Measurements from ENCODE around the gene SLC47A2.

SLC47A2 gene

DNA sequence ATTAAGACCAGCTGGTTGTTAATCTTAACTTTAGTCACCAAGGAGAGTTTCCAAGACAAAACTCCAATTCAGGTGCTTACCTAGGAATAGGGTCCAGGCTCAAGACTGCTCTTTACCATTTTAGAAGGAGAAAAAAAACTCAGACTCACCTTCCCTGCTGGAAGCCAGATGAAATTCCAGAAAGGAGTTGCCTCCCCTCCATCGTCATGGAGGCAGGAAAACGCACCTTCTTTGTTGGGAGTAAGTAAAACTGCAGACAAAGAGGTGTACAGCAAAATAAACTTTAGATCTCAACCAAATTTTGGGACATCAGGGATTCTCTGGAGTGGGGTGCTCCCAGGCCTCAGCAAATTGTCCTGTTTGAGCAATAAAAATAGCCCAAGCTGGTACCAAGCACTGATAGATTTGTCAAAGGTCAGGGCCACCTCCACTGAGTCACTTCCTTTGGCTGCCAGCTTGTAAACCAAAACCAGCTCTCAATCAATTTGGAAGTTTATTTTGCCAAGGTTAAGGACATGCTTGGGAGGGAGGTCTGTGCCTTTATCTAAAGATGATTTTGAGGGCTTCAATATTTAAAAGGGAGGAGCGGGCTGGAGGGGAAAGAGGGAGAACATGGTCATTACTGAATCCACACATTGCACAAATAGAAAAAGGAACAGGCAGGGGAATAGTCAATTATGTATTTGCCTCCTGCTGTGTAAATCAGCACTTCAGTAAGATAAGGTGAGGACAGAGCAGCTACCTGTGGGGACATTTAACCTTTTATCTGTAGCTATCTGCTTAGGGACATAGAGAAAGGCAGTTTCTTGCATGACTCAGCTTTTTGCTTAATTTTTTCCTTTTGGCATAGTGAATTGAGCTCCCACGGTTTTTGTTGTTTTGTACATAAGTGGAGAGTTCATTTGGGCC, 69.3 kb downstream of the SLC47A2 start:
- Histone ChIP-seq H2BK12ac (ENCODE audit: low read length) (no peak overlapping the region), H2BK120ac (ENCODE audit: low read depth, low read length) (no peak overlapping the region), H3K9me3 (replicated peaks in 1 of 2; ENCODE audit: control insufficient read depth in 2 of 2, insufficient read depth in 1 of 2, low read depth in 1 of 2, low read length in 2 of 2) (no peaks in the 10 kb centered on the region), H2AK5ac (ENCODE audit: low read depth, low read length) (no peak overlapping the region), H3K23ac (ENCODE audit: low read depth, low read length, poor library complexity) (no peak overlapping the region), H3K27ac (replicated peaks; ENCODE audit: low read length) (peak overlapping the region; percentile 90), H2BK15ac (ENCODE audit: low read length) (no peak overlapping the region), H3K4me3 (ENCODE audit: low read length in 2 of 2) (peak overlapping the region in 1 of 2 donors; percentile 63), H3K27me3 (ENCODE audit: control insufficient read depth in 3 of 3, insufficient read depth in 3 of 3, low read depth in 1 of 3, low read length in 3 of 3) (peaks cover 0 to 11% (median 0%) of the 10 kb centered on the region in 3 experiments), H2AFZ (ENCODE audit: low read length) (peak overlapping the region; percentile 88), H3K14ac (ENCODE audit: low read length) (no peak overlapping the region), H2BK5ac (ENCODE audit: low read length) (no peak overlapping the region), H3K36me3 (replicated peaks in 1 of 2; ENCODE audit: control insufficient read depth in 2 of 2, insufficient read depth in 2 of 2, low read length in 2 of 2) (peaks cover 2 to 4% of the 10 kb centered on the region in 2 donors), H3K9ac (ENCODE audit: low read depth, low read length, poor library complexity) (no peak overlapping the region), H3K4me1 (ENCODE audit: control insufficient read depth in 2 of 2, insufficient read depth in 1 of 2, low read depth in 1 of 2, low read length in 2 of 2) (peaks cover 13% of the 10 kb centered on the region in 2 donors), H4K8ac (ENCODE audit: low read depth, low read length) (no peak overlapping the region), H4K91ac (ENCODE audit: low read depth, low read length, poor library complexity) (no peak overlapping the region), H3K4me2 (ENCODE audit: insufficient read depth, low read length, poor library complexity, severe bottlenecking) (no peak overlapping the region), H3K4ac (ENCODE audit: low read length) (no peak overlapping the region), H3K79me1 (ENCODE audit: low read depth, low read length) (peaks cover 3% of the 10 kb centered on the region), H3K18ac (ENCODE audit: low read length) (no peak overlapping the region)
- no CpG with 5 or more reads among the region's 4 CpGs for WGBS, 2 donors (ENCODE audit: extremely low coverage in 2 of 2, insufficient read length in 2 of 2, insufficient replicate concordance in 1 of 2)
- DNase-seq (ENCODE audit: low spot score) = no peak

DNA sequence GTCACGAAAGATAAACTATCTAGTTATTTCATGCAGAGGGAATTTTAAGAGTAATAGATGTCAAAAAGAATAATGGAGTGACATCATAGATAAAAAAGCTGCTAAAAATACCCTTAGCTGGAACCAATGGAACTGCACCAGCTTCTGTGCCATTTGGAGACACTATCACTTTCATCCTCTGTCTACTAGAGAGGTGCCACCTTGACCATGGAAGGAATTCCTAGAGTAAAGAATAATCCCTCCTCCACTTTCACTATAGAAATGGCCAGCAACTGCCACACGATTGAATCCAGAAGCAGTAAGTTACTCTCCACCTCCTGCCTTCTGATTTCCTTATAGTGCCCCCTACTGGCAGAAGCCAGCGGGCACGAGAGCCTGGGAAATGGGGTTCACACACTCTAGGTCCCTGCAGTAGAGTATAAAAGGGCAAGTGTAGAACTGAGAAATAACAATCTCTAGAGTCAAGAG, 70.6 kb downstream of the SLC47A2 start:
- Histone ChIP-seq H2AK5ac (ENCODE audit: low read depth, low read length) (no peak overlapping the region), H3K27me3 (ENCODE audit: control insufficient read depth in 3 of 3, insufficient read depth in 3 of 3, low read depth in 1 of 3, low read length in 3 of 3) (peaks cover 0 to 15% (median 0%) of the 10 kb centered on the region in 3 experiments), H3K79me1 (ENCODE audit: low read depth, low read length) (peaks cover 3% of the 10 kb centered on the region), H4K91ac (ENCODE audit: low read depth, low read length, poor library complexity) (no peak overlapping the region), H3K9me3 (replicated peaks in 1 of 2; ENCODE audit: control insufficient read depth in 2 of 2, insufficient read depth in 1 of 2, low read depth in 1 of 2, low read length in 2 of 2) (no peaks in the 10 kb centered on the region), H3K9ac (ENCODE audit: low read depth, low read length, poor library complexity) (no peak overlapping the region), H2BK15ac (ENCODE audit: low read length) (no peak overlapping the region), H3K18ac (ENCODE audit: low read length) (no peak overlapping the region), H3K36me3 (replicated peaks in 1 of 2; ENCODE audit: control insufficient read depth in 2 of 2, insufficient read depth in 2 of 2, low read length in 2 of 2) (no peaks in the 10 kb centered on the region), H4K8ac (ENCODE audit: low read depth, low read length) (no peak overlapping the region), H3K27ac (replicated peaks; ENCODE audit: low read length) (no peak overlapping the region), H3K4ac (ENCODE audit: low read length) (no peak overlapping the region), H3K4me2 (ENCODE audit: insufficient read depth, low read length, poor library complexity, severe bottlenecking) (no peak overlapping the region), H2BK12ac (ENCODE audit: low read length) (no peak overlapping the region), H3K23ac (ENCODE audit: low read depth, low read length, poor library complexity) (no peak overlapping the region), H3K14ac (ENCODE audit: low read length) (no peak overlapping the region), H2BK5ac (ENCODE audit: low read length) (no peak overlapping the region), H3K4me3 (ENCODE audit: low read length in 2 of 2) (no peak overlapping the region), H2AFZ (ENCODE audit: low read length) (no peak overlapping the region), H2BK120ac (ENCODE audit: low read depth, low read length) (no peak overlapping the region), H3K4me1 (ENCODE audit: control insufficient read depth in 2 of 2, insufficient read depth in 1 of 2, low read depth in 1 of 2, low read length in 2 of 2) (peaks cover 13% of the 10 kb centered on the region in 2 donors)
- no CpG with 5 or more reads among the region's 4 CpGs for WGBS, 2 donors (ENCODE audit: extremely low coverage in 2 of 2, insufficient read length in 2 of 2, insufficient replicate concordance in 1 of 2)
- peak; percentile 23 for DNase-seq (ENCODE audit: low spot score)

DNA sequence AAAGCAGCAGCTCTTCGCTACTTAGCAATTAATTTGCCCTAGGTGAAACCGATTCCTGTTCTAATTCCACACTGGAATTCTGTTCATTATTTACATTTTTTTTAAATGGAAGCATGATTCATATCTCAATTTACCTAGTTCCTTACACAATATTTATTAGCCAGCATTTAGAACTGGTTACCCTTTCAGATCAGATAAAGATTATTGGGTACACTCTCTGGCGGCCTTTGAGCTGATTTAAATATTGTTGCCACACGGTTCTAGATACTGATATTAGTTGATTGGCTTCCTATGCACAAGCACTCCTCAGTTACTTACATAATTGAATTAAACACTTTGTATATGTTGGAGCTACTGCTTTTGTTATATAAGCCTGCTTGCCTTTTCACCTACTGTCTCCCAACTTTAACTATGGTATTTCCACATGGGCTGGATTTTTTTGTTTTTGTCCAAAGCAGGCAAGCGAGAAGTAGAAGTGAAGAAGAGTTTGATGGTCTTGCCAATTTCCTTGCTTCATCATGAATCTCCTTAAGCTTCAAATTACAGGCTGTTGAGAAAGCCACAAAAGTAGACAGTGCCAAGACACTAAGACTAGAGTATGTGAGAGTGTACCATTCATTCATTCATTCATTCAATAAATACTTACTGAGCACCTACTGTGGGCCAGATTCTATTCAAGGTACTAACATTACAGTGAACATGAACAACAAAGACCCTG, 71.7 kb downstream of the SLC47A2 start:
- no peak overlapping the region for H3K9ac ChIP-seq (ENCODE audit: low read depth, low read length, poor library complexity)
- H3K4ac ChIP-seq (ENCODE audit: low read length) = no peak overlapping the region
- no peak overlapping the region for H4K91ac ChIP-seq (ENCODE audit: low read depth, low read length, poor library complexity)
- H2AFZ ChIP-seq (ENCODE audit: low read length) = no peak overlapping the region
- no peak overlapping the region for H2BK15ac ChIP-seq (ENCODE audit: low read length)
- H2AK5ac ChIP-seq (ENCODE audit: low read depth, low read length) = no peak overlapping the region
- H3K23ac ChIP-seq (ENCODE audit: low read depth, low read length, poor library complexity) = no peak overlapping the region
- H3K14ac ChIP-seq (ENCODE audit: low read length) = no peak overlapping the region
- H3K79me1 ChIP-seq (ENCODE audit: low read depth, low read length) = no peaks in the 10 kb centered on the region
- H3K4me3 ChIP-seq (ENCODE audit: low read length in 2 of 2) = no peak overlapping the region
- H3K27ac ChIP-seq (replicated peaks; ENCODE audit: low read length) = no peak overlapping the region
- H3K27me3 ChIP-seq (ENCODE audit: control insufficient read depth in 3 of 3, insufficient read depth in 3 of 3, low read depth in 1 of 3, low read length in 3 of 3) = peaks cover 0 to 15% (median 0%) of the 10 kb centered on the region in 3 experiments
- no peak overlapping the region for H2BK5ac ChIP-seq (ENCODE audit: low read length)
- H3K9me3 ChIP-seq (replicated peaks in 1 of 2; ENCODE audit: control insufficient read depth in 2 of 2, insufficient read depth in 1 of 2, low read depth in 1 of 2, low read length in 2 of 2) = no peaks in the 10 kb centered on the region
- no peak overlapping the region for H4K8ac ChIP-seq (ENCODE audit: low read depth, low read length)
- no peak overlapping the region for H3K4me2 ChIP-seq (ENCODE audit: insufficient read depth, low read length, poor library complexity, severe bottlenecking)
- no peak overlapping the region for H2BK12ac ChIP-seq (ENCODE audit: low read length)
- DNase-seq (ENCODE audit: low spot score) = no peak
- no CpG with 5 or more reads among the region's 5 CpGs for WGBS, 2 donors (ENCODE audit: extremely low coverage in 2 of 2, insufficient read length in 2 of 2, insufficient replicate concordance in 1 of 2)
- no peak overlapping the region for H3K18ac ChIP-seq (ENCODE audit: low read length)
- no peak overlapping the region for H2BK120ac ChIP-seq (ENCODE audit: low read depth, low read length)
- H3K4me1 ChIP-seq (ENCODE audit: control insufficient read depth in 2 of 2, insufficient read depth in 1 of 2, low read depth in 1 of 2, low read length in 2 of 2) = peaks cover 11 to 13% of the 10 kb centered on the region in 2 donors
- no peaks in the 10 kb centered on the region for H3K36me3 ChIP-seq (replicated peaks in 1 of 2; ENCODE audit: control insufficient read depth in 2 of 2, insufficient read depth in 2 of 2, low read length in 2 of 2)

DNA sequence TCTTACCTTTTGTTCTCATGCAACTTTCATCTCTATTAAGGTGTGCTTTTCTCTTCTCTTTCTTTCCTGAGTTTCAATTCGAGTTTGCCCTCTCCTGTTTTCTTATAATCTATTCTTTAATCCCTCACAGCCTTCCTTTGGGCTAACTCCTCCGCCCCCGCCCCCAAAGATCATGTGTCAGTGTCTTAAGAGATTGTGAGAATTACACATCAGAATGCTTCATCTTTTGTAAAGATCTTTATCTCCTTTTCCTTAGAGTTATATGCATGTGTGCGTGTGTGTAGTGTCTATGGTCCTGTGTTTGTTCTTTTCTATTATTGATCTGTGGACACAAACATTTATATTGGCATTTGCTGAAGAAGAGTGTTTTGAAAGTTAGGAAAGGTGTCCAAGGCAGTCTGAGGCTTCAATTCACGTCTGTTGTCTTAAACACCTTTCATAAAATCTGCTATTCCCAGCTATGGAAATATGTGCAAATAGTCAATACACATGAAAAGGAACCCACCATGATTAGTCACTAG, 74.0 kb downstream of the SLC47A2 start:
- no CpG with 5 or more reads among the region's 5 CpGs for WGBS, 2 donors (ENCODE audit: extremely low coverage in 2 of 2, insufficient read length in 2 of 2, insufficient replicate concordance in 1 of 2)

More for the DNA sequence above, 74.0 kb downstream of the SLC47A2 start:
- H3K79me1 ChIP-seq (ENCODE audit: low read depth, low read length) = no peaks in the 10 kb centered on the region
- DNase-seq (ENCODE audit: low spot score) = no peak
- H3K4me2 ChIP-seq (ENCODE audit: insufficient read depth, low read length, poor library complexity, severe bottlenecking) = no peak overlapping the region
- no peak overlapping the region for H2AK5ac ChIP-seq (ENCODE audit: low read depth, low read length)
- H2BK12ac ChIP-seq (ENCODE audit: low read length) = no peak overlapping the region
- no peak overlapping the region for H4K8ac ChIP-seq (ENCODE audit: low read depth, low read length)
- no peaks in the 10 kb centered on the region for H3K9me3 ChIP-seq (replicated peaks in 1 of 2; ENCODE audit: control insufficient read depth in 2 of 2, insufficient read depth in 1 of 2, low read depth in 1 of 2, low read length in 2 of 2)
- H2AFZ ChIP-seq (ENCODE audit: low read length) = no peak overlapping the region
- no peak overlapping the region for H3K27ac ChIP-seq (replicated peaks; ENCODE audit: low read length)
- H3K18ac ChIP-seq (ENCODE audit: low read length) = no peak overlapping the region
- no peak overlapping the region for H3K23ac ChIP-seq (ENCODE audit: low read depth, low read length, poor library complexity)
- no peak overlapping the region for H3K4me3 ChIP-seq (ENCODE audit: low read length in 2 of 2)
- H2BK120ac ChIP-seq (ENCODE audit: low read depth, low read length) = no peak overlapping the region
- H3K36me3 ChIP-seq (replicated peaks in 1 of 2; ENCODE audit: control insufficient read depth in 2 of 2, insufficient read depth in 2 of 2, low read length in 2 of 2) = no peaks in the 10 kb centered on the region
- H3K14ac ChIP-seq (ENCODE audit: low read length) = no peak overlapping the region
- no peak overlapping the region for H2BK5ac ChIP-seq (ENCODE audit: low read length)
- no peak overlapping the region for H4K91ac ChIP-seq (ENCODE audit: low read depth, low read length, poor library complexity)
- no peak overlapping the region for H3K4ac ChIP-seq (ENCODE audit: low read length)
- peaks cover 0 to 15% (median 0%) of the 10 kb centered on the region in 3 experiments for H3K27me3 ChIP-seq (ENCODE audit: control insufficient read depth in 3 of 3, insufficient read depth in 3 of 3, low read depth in 1 of 3, low read length in 3 of 3)
- no peak overlapping the region for H2BK15ac ChIP-seq (ENCODE audit: low read length)
- peaks cover 7 to 8% of the 10 kb centered on the region in 2 donors for H3K4me1 ChIP-seq (ENCODE audit: control insufficient read depth in 2 of 2, insufficient read depth in 1 of 2, low read depth in 1 of 2, low read length in 2 of 2)
- H3K9ac ChIP-seq (ENCODE audit: low read depth, low read length, poor library complexity) = no peak overlapping the region

All from neuronal stem cell (in vitro differentiated cells).